IPS-15b (cell line): ENCODE measurements around the gene MEIS2.

Experiments used
- H3K27me3 ChIP-seq: one replicate; pipeline ENCODE4 v1.6.1; 2013; ENCODE audit warnings: low read length; ENCODE audit not compliant: control insufficient read depth, insufficient read depth
- H3K36me3 ChIP-seq: one replicate; pipeline ENCODE4 v1.6.1; 2013; ENCODE audit warnings: low read length; ENCODE audit not compliant: control insufficient read depth, insufficient read depth
- H3K4me1 ChIP-seq: one replicate; pipeline ENCODE4 v1.6.1; 2013; ENCODE audit warnings: mild to moderate bottlenecking, low read length; ENCODE audit not compliant: control insufficient read depth, insufficient read depth
- H3K4me3 ChIP-seq: one replicate; pipeline ENCODE4 v1.5.1; 2013; ENCODE audit warnings: low read depth, low read length
- H3K9ac ChIP-seq: one replicate; pipeline ENCODE4 v1.6.1; 2013; ENCODE audit warnings: low read depth, mild to moderate bottlenecking, low read length
- H3K9me3 ChIP-seq: one replicate; pipeline ENCODE4 v1.6.1; 2013; ENCODE audit warnings: mild to moderate bottlenecking, low read length; ENCODE audit not compliant: control insufficient read depth, insufficient read depth

MEIS2 gene

DNA sequence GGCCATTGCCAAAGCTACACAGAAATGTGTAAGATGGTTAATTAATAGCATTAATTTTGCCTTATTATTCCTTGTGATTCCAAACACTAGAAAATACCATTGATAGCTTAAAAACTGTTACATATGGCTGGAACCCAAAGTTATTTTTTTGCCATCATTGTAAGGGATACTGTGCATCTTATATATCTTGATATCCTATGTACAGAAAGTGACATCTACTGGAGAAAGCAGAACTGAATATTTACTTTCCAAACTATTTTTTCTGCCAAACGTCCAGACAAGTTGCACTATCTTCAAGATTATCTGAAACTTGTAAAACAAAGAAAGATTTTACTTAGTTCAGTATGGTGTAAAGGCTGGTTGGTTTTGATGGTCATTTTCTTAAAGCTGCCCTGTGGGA lies 33.3 kb upstream of the MEIS2 start:
- Histone ChIP-seq H3K36me3 (no peaks in the 10 kb centered on the region), H3K4me3 (no peak overlapping the region)

DNA sequence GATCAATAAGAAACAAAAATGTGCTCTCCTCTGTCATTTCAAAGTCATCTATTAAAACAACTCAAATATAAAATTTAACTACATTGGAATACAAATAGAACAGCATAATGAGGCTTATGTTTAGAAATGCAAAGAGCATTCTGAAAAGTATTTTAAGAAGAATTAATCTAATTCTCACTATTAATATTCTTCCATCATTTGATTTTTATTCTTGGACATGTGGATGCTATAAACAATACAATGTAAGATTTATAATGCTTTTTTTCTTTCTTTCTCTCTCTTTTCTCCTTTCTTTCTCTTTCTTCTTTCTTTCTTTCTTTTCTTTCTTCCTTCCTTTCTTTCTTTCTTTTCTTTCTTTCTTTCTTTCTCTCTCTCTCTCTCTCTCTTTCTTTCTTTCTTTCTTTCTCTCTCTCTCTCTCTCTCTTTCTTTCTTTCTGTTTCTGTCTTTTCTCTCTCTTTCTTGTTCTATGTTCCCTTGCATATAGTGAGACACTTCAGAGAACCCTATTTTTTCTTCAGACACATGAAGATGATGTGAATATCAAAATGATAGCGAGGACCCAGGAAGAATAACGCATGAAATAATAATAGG lies 32.6 kb upstream of the MEIS2 start:
- Histone ChIP-seq H3K27me3 (no peaks in the 10 kb centered on the region), H3K9ac (no peak overlapping the region), H3K4me3 (no peak overlapping the region), H3K36me3 (no peaks in the 10 kb centered on the region), H3K4me1 (peaks cover 4% of the 10 kb centered on the region), H3K9me3 (no peaks in the 10 kb centered on the region)

More for the DNA sequence above, 33.3 kb upstream of the MEIS2 start:
- Histone ChIP-seq H3K9ac (no peak overlapping the region), H3K27me3 (no peaks in the 10 kb centered on the region), H3K9me3 (no peaks in the 10 kb centered on the region), H3K4me1 (peaks cover 4% of the 10 kb centered on the region)

DNA sequence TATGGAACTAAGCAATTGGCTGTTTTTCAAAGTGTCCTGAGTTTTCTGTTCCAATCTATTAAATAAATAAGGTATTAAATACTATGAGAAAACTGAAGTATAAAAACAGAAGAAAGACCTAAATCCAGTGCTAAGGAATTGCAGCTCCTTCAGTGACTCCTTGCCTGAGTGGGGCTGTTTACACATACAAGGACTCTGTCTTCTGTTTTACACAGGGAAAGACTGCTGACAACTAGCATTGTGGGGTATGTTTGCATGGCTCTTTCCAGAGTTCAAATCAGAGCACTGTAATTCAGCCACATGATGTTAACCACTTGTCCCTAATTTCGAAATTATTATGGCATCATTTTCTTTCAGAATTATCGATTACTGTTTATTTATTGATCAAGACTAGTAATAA lies 31.3 kb upstream of the MEIS2 start:
- no peaks in the 10 kb centered on the region for H3K9me3 ChIP-seq
- no peaks in the 10 kb centered on the region for H3K36me3 ChIP-seq
- peaks cover 4% of the 10 kb centered on the region for H3K4me1 ChIP-seq
- no peaks in the 10 kb centered on the region for H3K27me3 ChIP-seq
- H3K9ac ChIP-seq, result no peak overlapping the region
- H3K4me3 ChIP-seq, result no peak overlapping the region

DNA sequence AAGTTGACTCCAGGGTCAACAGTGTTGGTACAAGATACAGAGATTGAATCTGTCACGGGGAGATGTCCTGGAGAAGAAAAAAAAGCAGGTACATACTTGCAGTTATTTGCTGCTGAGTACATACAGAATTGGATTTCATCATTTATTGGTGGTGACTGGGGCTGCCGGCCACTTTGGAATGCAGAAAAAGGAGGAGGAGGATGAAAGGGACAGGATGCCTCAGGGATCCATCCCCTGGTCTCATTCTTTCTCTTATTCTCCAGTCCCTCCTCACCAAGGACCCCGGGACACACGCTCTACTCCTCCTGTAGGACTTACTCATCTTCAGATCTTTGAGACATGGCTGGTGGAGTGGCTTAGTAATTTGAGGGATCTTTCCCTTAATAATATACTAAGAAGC lies 30.0 kb upstream of the MEIS2 start:
- Histone ChIP-seq H3K9me3 (no peaks in the 10 kb centered on the region), H3K4me3 (no peak overlapping the region), H3K36me3 (no peaks in the 10 kb centered on the region), H3K27me3 (no peaks in the 10 kb centered on the region), H3K4me1 (peaks cover 4% of the 10 kb centered on the region), H3K9ac (no peak overlapping the region)

DNA sequence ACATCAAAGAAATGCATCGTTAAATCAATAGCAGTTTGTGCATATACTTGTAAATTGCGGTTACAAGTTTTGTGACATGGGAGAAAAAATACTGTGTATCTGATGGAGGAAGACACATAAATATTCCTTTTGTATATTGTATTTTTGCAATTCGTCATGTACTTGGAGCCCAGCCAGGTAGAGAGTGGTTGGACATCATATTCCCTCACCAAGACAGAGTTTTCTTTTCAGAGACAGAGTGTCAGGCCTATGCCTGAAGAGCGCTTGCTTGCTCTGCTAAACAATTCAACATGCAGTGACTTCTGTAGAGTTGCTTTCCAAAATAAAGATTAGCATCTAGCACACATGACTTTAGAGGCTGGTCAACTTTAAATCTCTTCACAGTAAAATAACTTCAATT lies 24.8 kb upstream of the MEIS2 start:
- H3K9me3 ChIP-seq, result no peaks in the 10 kb centered on the region
- H3K4me1 ChIP-seq, result peaks cover 14% of the 10 kb centered on the region
- no peaks in the 10 kb centered on the region for H3K27me3 ChIP-seq
- no peaks in the 10 kb centered on the region for H3K36me3 ChIP-seq
- H3K4me3 ChIP-seq, result no peak overlapping the region
- H3K9ac ChIP-seq, result no peak overlapping the region

DNA sequence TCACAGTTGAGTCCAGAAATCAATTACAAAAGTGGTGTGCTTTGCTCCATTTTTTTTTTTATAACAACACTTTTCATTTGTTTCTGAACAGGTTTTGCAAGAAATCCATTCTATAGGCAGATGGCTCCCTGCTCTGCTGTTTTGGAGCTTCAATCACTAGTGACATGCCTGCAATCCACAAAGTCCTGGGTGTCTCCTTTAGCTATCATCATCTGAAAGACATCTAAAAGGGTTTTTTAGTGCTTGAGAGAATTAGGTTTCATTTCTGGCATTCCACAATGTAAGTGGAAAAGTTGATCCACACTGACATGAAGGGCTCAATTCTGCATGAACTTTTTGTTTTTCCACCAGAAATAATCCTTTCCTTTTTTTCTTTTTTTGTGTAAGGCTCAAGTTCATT lies 24.0 kb upstream of the MEIS2 start:
- no peaks in the 10 kb centered on the region for H3K36me3 ChIP-seq
- peaks cover 14% of the 10 kb centered on the region for H3K4me1 ChIP-seq
- no peaks in the 10 kb centered on the region for H3K27me3 ChIP-seq
- H3K9me3 ChIP-seq, result no peaks in the 10 kb centered on the region
- no peak overlapping the region for H3K9ac ChIP-seq
- no peak overlapping the region for H3K4me3 ChIP-seq

DNA sequence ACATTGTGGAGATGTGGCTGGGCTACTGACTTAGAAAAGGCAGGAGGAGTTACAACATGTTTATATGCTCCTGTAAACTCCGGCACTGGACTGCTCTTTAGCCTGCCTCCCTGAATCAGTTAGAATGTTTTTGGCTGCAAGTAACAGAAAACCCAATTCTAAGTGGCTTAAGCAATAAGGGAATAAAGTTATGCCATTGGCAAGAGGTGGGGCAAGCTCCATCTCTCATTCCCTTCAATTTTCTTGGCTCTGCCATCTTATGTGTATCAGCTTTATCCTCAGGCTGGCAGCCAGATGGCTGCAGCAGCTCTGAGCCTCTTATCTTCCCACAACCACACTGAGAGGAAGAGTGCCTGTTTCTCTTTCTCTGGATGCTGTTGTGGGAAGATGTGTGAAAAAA lies 22.4 kb upstream of the MEIS2 start:
- no peak overlapping the region for H3K4me3 ChIP-seq
- H3K4me1 ChIP-seq, result peaks cover 14% of the 10 kb centered on the region
- no peaks in the 10 kb centered on the region for H3K9me3 ChIP-seq
- no peaks in the 10 kb centered on the region for H3K36me3 ChIP-seq
- no peaks in the 10 kb centered on the region for H3K27me3 ChIP-seq
- no peak overlapping the region for H3K9ac ChIP-seq

DNA sequence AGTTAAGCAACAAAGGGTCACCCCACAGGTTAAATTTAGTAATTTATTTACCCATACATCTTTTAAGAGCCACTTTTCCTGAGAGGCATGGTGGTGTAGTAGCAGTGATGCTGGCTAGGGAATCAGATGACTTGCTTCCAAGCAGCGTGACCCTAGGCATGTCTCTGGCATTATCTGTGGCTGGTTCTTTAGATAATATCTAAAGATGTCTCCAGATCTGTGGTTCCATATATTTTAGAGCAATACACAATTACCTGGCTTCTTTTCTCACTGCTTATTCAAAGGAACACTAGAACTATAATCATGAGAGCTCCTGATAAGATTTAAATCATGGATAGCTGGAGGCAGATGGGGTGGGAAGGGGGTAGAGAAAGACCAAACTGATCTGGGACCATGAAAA lies 21.1 kb upstream of the MEIS2 start:
- H3K4me3 ChIP-seq, result no peak overlapping the region
- no peaks in the 10 kb centered on the region for H3K27me3 ChIP-seq
- no peak overlapping the region for H3K9ac ChIP-seq
- H3K9me3 ChIP-seq, result no peaks in the 10 kb centered on the region
- H3K36me3 ChIP-seq, result no peaks in the 10 kb centered on the region
- H3K4me1 ChIP-seq, result peaks cover 14% of the 10 kb centered on the region

DNA sequence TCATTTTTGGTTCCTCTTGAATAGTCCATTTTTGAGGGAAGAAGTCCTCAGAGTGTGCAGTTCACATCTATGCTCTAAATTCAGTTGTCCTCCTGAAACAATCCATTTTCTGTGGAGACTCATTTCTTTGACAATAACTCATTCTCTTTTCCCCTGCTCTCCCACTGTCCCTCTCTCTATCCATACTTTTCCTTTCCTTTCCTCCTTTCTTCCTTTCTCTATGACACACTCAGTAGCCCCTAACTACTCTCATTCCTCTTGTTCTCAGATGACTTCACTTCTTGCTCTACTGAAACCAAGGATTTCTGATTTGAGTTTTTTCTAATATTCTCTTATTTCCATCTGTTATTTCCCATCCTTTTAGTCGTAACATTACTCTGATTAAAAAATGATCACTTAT lies 16.7 kb upstream of the MEIS2 start:
- H3K36me3 ChIP-seq, result no peaks in the 10 kb centered on the region
- peaks cover 25% of the 10 kb centered on the region for H3K27me3 ChIP-seq
- no peaks in the 10 kb centered on the region for H3K9me3 ChIP-seq
- no peak overlapping the region for H3K4me3 ChIP-seq
- H3K4me1 ChIP-seq, result peaks cover 12% of the 10 kb centered on the region
- no peak overlapping the region for H3K9ac ChIP-seq

DNA sequence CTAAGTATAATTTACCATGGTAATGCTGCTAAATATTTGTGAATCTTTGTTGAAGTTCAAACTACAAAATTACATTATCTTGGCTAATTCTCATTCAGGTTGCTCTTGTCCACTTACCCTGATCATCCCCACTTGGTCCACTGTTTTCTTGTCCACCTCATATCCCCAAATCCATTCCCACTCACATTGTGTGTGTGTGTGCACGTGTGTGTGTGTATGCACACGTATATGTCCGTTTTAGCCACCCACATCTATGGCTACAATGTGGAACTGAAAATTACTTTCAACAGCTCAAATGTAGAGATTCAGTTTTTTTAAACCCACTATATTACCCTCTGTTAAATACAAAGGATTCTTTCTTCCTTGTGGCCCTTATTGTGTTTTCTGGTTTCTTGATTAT lies 15.2 kb upstream of the MEIS2 start:
- no peaks in the 10 kb centered on the region for H3K36me3 ChIP-seq
- peaks cover 39% of the 10 kb centered on the region for H3K27me3 ChIP-seq
- no peak overlapping the region for H3K4me3 ChIP-seq
- no peak overlapping the region for H3K9ac ChIP-seq
- no peaks in the 10 kb centered on the region for H3K9me3 ChIP-seq
- H3K4me1 ChIP-seq, result peaks cover 16% of the 10 kb centered on the region

DNA sequence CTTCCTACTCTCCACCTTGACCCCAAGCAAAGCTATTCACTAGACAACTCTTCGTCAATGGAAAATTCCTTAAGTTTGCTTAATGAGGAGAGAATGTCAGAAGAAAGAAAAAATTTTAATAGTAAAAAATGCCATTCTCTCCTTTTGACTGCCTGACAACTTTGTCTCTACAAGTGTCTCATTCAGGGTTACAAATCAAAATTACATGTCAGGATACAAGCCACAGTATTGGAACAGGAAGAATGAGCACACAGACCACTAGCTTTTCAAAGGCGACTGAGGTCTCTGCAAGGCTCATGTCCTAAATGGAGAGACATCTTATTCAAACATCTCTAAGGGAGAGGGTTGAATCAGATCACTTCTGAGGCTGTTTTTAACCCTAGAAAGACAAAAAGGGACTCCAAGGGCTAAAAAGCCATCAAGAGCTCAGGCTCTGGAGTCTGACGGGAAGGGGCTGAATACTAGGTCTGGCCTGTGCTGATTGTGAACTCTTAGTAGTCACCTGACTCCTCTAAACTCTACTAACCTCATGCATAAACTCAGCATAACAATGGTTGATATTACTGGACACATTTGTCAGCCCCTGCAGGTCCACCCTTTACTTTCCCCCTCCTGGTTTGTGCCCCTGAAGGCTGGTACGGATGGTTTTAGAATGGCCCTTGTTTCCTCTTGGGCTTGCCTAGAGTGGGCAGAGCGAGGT lies 12.8 kb upstream of the MEIS2 start:
- Histone ChIP-seq H3K9me3 (no peaks in the 10 kb centered on the region), H3K4me1 (peaks cover 26% of the 10 kb centered on the region), H3K4me3 (no peak overlapping the region), H3K36me3 (no peaks in the 10 kb centered on the region), H3K27me3 (peaks cover 64% of the 10 kb centered on the region), H3K9ac (no peak overlapping the region)

DNA sequence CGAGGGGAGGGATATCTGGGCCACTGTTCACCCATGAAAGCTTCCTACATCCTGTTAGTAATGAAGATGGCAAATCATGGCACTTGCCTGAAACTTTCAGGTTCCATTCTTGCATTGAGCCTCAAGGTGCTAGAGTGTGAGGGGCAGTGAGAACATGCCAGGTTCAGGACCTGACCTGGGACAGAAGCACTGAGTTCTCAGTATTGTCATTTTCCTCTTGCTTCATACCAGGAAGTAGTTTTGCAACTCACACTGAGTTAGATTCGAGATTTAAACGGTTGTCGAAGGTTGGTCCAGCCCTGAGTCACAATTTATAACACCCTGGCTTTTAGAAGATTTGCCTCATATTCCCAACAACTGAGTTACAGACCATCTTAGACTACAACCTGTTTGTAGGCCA lies 11.8 kb upstream of the MEIS2 start:
- peaks cover 32% of the 10 kb centered on the region for H3K4me1 ChIP-seq
- H3K9ac ChIP-seq, result no peak overlapping the region
- peaks cover 73% of the 10 kb centered on the region for H3K27me3 ChIP-seq
- H3K4me3 ChIP-seq, result no peak overlapping the region
- no peaks in the 10 kb centered on the region for H3K9me3 ChIP-seq
- no peaks in the 10 kb centered on the region for H3K36me3 ChIP-seq
